Stimulated activated naive CD8-positive, alpha-beta T cell treated with anti-CD3 and anti-CD28 coated beads, Interleukin-15, amount 100 ng/mL, for 72 hours (primary cell): Measurements from ENCODE around the gene EED.
"Not testable (repeated sequence)": the region's sequence is repeated elsewhere in the genome, so short reads cannot be mapped to it uniquely, and the experiment has no call there.

Experiments used
- ATAC-seq: fragments of 150-1000 bp; cut with Tn5 transposase; 2 replicates; pipeline ENCODE4 v1.10.0; 2021; ENCODE audit warnings: mild to moderate bottlenecking, moderate library complexity
- DNase-seq, 2 donors: peaks; one replicate each; pipeline ENCODE4 v3.0.0; 2021 to 2022
- H3K27ac Mint-ChIP-seq, 2 donors: one replicate each; pipeline ENCODE4 v1.8.0; 2022; ENCODE audit warnings: mild to moderate bottlenecking in 2 of 2, mixed read lengths in 2 of 2, moderate library complexity in 2 of 2
- H3K27me3 Mint-ChIP-seq: one replicate; pipeline ENCODE4 v1.8.0; 2022; ENCODE audit warnings: mixed read lengths
- H3K4me1 Mint-ChIP-seq: one replicate; pipeline ENCODE4 v1.8.0; 2022; ENCODE audit warnings: mild to moderate bottlenecking, mixed read lengths
- H3K4me3 Mint-ChIP-seq, 2 donors: one replicate each; pipeline ENCODE4 v1.8.0; 2022; ENCODE audit warnings: mild to moderate bottlenecking in 2 of 2, mixed read lengths in 2 of 2, moderate library complexity in 1 of 2
- H3K9me3 Mint-ChIP-seq, 2 donors: one replicate each; pipeline ENCODE4 v1.8.0; 2022; ENCODE audit warnings: mixed read lengths in 2 of 2

EED gene

DNA sequence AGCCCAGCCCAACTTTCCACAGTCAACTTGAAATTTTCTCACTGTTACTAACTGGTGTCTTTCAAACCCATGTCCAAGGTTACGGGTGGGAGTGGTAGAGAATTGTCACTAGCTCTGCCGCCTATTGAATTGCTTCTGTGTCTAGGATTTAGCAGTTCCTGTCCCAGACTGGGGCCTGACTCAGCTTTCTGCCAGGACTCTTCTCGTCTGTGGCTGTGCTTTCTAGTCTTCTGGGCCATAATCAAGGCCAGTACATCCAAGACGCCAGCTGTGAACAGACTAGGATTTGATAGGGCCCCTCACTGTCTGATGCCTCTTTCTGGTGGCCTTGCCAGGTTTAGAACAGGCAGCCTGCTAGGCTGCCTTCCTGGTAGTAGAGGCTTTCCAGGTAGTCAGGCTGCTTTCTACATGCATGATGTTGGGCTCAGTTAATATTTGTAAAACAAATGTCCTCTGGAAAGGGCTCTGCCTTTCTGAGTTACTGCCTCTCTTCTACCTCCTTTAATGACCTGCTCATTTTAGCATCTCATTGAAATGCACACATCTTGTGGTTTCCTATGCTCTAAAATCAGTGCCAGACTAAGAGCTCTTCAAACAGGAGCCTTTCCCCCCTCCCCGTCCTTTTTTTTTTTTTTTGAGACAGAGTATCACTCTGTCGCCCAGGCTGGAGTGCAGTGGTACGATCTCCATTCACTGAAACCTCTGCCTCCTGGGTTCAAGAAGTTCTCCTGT lies 44.4 kb downstream of the EED start:
- Mint-ChIP-seq H3K9me3 (peaks cover 0 to 5% of the 10 kb centered on the region in 2 donors), H3K27me3 (no peaks in the 10 kb centered on the region), H3K27ac (peak overlapping the region; percentile 42 to 61), H3K4me1 (peaks cover 87% of the 10 kb centered on the region), H3K4me3 (peak overlapping the region; percentile 24 to 52)
- ATAC-seq (no peak), DNase-seq (peak in 1 of 2 donors; percentile 41)

GRCh38 chr11:86289508-86290280 lies 45.1 kb downstream of the EED start:
- not testable (repeated sequence) for H3K27me3 Mint-ChIP-seq, ATAC-seq, DNase-seq, H3K9me3 Mint-ChIP-seq
- Mint-ChIP-seq H3K4me3 (peak overlapping the region; percentile 24 to 52), H3K27ac (peak overlapping the region in 1 of 2 donors; percentile 61), H3K4me1 (peaks cover 84% of the 10 kb centered on the region)

DNA sequence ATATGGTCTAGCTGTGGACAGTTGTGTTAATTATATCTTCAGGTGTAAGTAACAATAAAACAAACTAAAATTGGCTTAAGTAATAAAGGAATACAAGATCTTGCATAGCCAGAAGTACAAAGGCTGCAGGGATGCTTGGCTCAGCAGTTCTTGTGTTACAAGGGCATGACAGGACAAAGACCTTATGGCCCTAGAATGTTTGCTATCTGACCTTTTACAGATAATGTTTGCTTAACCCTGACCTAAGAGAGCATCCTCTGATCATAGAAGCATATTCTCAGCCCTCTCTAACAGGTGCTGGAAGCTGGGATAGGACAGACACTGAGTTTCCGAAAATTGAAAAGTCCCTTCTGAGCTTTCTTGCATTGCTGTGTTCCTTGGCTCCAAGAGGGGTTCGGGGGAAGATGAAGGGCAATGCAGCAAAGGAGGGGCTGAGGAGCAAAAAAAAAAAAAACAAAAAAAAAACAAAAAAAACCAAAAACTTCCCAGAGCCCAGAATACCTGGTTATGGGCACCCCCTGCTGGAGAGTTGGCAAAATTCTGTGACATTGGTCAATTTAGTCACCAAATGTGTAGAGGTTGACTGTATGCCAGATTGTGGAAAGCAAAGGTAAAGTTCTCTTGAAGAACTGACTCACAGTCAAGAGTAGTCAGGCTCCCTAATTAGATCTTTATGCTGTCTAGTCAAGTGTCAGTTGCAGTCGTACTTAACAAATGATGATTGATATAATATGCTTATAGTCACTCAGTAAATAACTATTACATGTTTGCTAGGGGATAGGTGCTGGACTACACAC lies 47.1 kb downstream of the EED start:
- Mint-ChIP-seq H3K4me3 (peak overlapping the region in 1 of 2 donors; percentile 28), H3K9me3 (peaks cover 6 to 9% of the 10 kb centered on the region in 2 donors), H3K27ac (peak overlapping the region; percentile 27 to 94), H3K4me1 (peaks cover 67% of the 10 kb centered on the region), H3K27me3 (peaks cover 6% of the 10 kb centered on the region)
- ATAC-seq, result peak; percentile 36
- DNase-seq, result peak; percentile 52 to 71

GRCh38 chr11:86292912-86293616 lies 48.5 kb downstream of the EED start:
- peak overlapping the region; percentile 83 to 97 for H3K27ac Mint-ChIP-seq
- H3K4me1 Mint-ChIP-seq, result peaks cover 53% of the 10 kb centered on the region
- peaks cover 6 to 12% of the 10 kb centered on the region in 2 donors for H3K9me3 Mint-ChIP-seq
- peak; percentile 60 to 76 for DNase-seq
- H3K4me3 Mint-ChIP-seq, result peak overlapping the region; percentile 32 to 57
- H3K27me3 Mint-ChIP-seq, result peaks cover 6% of the 10 kb centered on the region
- ATAC-seq, result peak; percentile 90

- Mint-ChIP-seq H3K9me3 (peaks cover 6 to 14% of the 10 kb centered on the region in 2 donors), H3K27ac (no peak overlapping the region), H3K4me1 (peaks cover 44% of the 10 kb centered on the region), H3K4me3 (no peak overlapping the region), H3K27me3 (peaks cover 6% of the 10 kb centered on the region)
- no peak for ATAC-seq
- DNase-seq, result no peak
Observed at GRCh38 chr11:86294026-86294425, 49.5 kb downstream of the EED start.

- Mint-ChIP-seq H3K9me3 (peaks cover 0 to 5% of the 10 kb centered on the region in 2 donors), H3K27me3 (no peaks in the 10 kb centered on the region), H3K4me3 (peak overlapping the region; percentile 91 to 94), H3K4me1 (peaks cover 27% of the 10 kb centered on the region), H3K27ac (peak overlapping the region in 1 of 2 donors; percentile 94)
- no peak for DNase-seq
- ATAC-seq, result peak; percentile 33
Observed at GRCh38 chr11:86301742-86302091, 57.2 kb downstream of the EED start.

DNA sequence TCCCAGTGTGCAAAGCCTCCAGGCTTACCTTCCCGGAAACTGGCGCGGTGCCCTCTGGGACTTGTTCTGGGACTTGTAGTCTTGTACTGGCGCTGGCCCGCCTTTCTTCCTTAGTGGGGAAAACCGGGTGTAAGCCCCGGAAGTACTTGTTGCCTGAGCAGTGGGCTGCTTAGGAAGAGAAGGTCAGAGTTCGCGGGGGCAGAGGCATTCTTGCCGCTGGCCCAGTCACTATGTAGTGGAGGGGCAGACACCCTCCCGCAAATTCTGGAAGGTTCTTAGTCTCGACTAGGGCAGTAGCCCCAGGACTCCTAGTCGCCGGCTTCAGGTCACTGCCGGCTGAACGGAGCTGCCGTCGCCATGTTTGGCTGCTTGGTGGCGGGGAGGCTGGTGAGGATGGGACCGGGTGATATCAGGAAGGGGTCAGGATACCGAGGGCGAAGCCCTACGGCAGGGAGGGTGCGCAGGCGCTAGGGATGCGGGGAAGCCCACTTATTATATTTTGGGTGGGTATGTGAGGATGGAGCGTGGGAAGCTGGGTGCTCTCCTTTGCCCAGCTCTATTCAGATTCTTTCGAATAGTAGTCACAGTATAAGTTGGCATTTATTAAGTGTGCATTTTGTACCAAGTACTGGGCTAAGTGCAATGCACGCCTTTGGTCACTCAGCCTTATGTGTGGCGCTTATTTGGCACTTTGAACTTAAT lies 57.7 kb downstream of the EED start, which contains the start of gene HIKESHI:
Gene HIKESHI, plus strand, starts transcription at position 149 of the 702 bp plus-strand sequence. Its CDS starts 209 bp downstream, at position 358.
- Mint-ChIP-seq H3K4me1 (peaks cover 27% of the 10 kb centered on the region), H3K9me3 (peaks cover 0 to 5% of the 10 kb centered on the region in 2 donors), H3K27me3 (no peaks in the 10 kb centered on the region), H3K27ac (peak within 1 kb of the TSS; percentile 94 to 97), H3K4me3 (peak within 1 kb of the TSS; percentile 91 to 94)
- ATAC-seq (peak; percentile 98), DNase-seq (peak; percentile 70 to 84)

GRCh38 chr11:86303257-86303656 lies 58.7 kb downstream of the EED start:
- peaks cover 27% of the 10 kb centered on the region for H3K4me1 Mint-ChIP-seq
- H3K27ac Mint-ChIP-seq, result peak overlapping the region in 1 of 2 donors; percentile 80
- H3K9me3 Mint-ChIP-seq, result peaks cover 0 to under 1% of the 10 kb centered on the region in 2 donors
- DNase-seq (no peak), ATAC-seq (no peak)
- H3K27me3 Mint-ChIP-seq, result no peaks in the 10 kb centered on the region
- H3K4me3 Mint-ChIP-seq, result peak overlapping the region; percentile 91 to 94

DNA sequence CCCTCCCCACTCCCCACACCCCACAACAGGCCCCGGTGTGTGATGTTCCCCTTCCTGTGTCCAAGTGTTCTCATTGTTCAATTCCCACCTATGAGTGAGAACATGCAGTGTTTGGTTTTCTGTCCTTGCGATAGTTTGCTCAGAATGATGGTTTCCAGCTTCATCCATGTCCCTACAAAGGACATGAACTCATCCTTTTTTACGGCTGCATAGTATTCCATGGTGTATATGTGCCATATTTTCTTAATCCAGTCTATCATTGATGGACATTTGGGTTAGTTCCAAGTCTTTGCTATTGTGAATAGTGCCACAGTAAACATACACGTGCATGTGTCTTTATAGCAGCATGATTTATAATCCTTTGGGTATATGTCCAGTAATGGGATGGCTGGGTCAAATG lies 64.2 kb downstream of the EED start:
- peaks cover 32% of the 10 kb centered on the region for H3K4me1 Mint-ChIP-seq
- not testable (repeated sequence) for H3K9me3 Mint-ChIP-seq, DNase-seq, H3K4me3 Mint-ChIP-seq, H3K27ac Mint-ChIP-seq, H3K27me3 Mint-ChIP-seq, ATAC-seq

DNA sequence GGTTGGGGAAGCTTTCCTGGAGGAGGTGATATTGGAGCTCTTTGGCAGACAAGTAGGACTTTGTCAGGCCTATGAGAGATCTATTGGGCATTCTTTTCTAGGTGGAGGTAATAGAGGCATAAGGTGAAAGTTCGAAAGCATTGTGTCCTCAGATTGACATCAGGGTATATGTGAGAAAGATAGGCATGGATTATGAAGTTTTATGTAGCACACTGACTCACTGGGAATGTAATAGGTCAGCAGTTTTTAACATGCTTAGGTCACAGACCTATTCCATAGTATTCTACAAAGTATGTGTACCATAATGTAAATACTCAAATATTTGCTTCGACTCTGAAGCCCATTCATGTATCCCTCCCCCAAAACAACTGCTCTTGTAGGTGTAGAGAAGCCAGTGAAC lies 69.2 kb downstream of the EED start:
- Mint-ChIP-seq H3K4me3 (no peak overlapping the region), H3K9me3 (peaks cover 0 to 4% of the 10 kb centered on the region in 2 donors), H3K27ac (no peak overlapping the region), H3K4me1 (peaks cover 26% of the 10 kb centered on the region), H3K27me3 (no peaks in the 10 kb centered on the region)
- ATAC-seq (no peak), DNase-seq (no peak)

DNA sequence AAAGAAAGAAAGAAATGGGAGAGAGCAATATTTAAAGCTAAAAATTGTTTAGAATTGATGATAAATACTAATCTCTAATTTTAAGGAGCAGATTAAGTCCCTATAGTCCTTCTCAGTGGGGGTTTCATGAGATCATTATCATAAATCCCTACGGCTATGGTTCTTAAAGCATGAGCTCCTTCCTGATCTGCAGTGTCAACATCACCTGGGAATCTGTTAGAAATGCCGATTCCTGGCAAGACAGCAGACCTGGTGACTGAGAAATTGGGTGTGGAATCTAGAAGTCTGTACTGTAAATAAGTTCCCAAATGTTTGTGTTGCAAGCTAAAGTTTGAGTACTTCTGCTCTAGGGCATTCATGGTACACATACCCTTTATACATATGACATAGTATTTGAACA lies 70.1 kb downstream of the EED start:
- peaks cover 0 to 4% of the 10 kb centered on the region in 2 donors for H3K9me3 Mint-ChIP-seq
- no peak overlapping the region for H3K27ac Mint-ChIP-seq
- no peak for ATAC-seq
- no peak overlapping the region for H3K4me3 Mint-ChIP-seq
- no peak for DNase-seq
- no peaks in the 10 kb centered on the region for H3K27me3 Mint-ChIP-seq
- peaks cover 26% of the 10 kb centered on the region for H3K4me1 Mint-ChIP-seq
